Activated naive CD4-positive, alpha-beta T cell treated with anti-CD3 and anti-CD28 coated beads, Interleukin-2, amount 10 ng/mL, durations not matched to agents 7 days and 5 days (primary cell): ENCODE measurements around the gene OR2L8.

Experiments used
- CTCF ChIA-PET: fragments of 350-600 bp; sonication (Branson Sonifier 250); formaldehyde crosslinking; loops from one replicate; lab custom pipeline; 2021; ENCODE audit warnings: antibody characterized with exemption; lab: Charles Lee
- DNase-seq: peaks from one replicate; pipeline ENCODE4 v3.0.0-alpha.2; 2020
- H3K27ac Mint-ChIP-seq: one replicate; pipeline ENCODE4 v1.8.0; 2021; ENCODE audit warnings: mild to moderate bottlenecking, moderate library complexity, mixed read lengths
- H3K27me3 Mint-ChIP-seq: one replicate; pipeline ENCODE4 v1.8.0; 2021; ENCODE audit warnings: mild to moderate bottlenecking, mixed read lengths
- H3K36me3 Mint-ChIP-seq: one replicate; pipeline ENCODE4 v1.8.0; 2021; ENCODE audit warnings: mixed read lengths
- H3K4me1 Mint-ChIP-seq: one replicate; pipeline ENCODE4 v1.8.0; 2021; ENCODE audit warnings: mixed read lengths
- H3K4me3 Mint-ChIP-seq: one replicate; pipeline ENCODE4 v1.8.0; 2021; ENCODE audit warnings: mild to moderate bottlenecking, moderate library complexity, mixed read lengths
- H3K9me3 Mint-ChIP-seq: one replicate; pipeline ENCODE4 v1.8.0; 2021; ENCODE audit warnings: mixed read lengths

The OR2L8 gene, protein sequence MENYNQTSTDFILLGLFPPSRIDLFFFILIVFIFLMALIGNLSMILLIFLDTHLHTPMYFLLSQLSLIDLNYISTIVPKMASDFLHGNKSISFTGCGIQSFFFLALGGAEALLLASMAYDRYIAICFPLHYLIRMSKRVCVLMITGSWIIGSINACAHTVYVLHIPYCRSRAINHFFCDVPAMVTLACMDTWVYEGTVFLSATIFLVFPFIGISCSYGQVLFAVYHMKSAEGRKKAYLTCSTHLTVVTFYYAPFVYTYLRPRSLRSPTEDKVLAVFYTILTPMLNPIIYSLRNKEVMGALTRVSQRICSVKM

GRCh38 chr1:247948558-247948957 lies at the start of gene OR2L8:
TSS of gene OR2L8 (plus strand) at chr1:247948858. CDS start at chr1:247948858, 0 bp downstream.
- CTCF ChIA-PET: no interaction called here
- Mint-ChIP-seq H3K27me3 (no peaks in the 10 kb centered on the region), H3K4me1 (no peaks in the 10 kb centered on the region), H3K27ac (no peak within 1 kb of the TSS), H3K4me3 (no peak within 1 kb of the TSS), H3K9me3 (no peaks in the 10 kb centered on the region), H3K36me3 (no peaks in the 10 kb centered on the region)
- no peak for DNase-seq

DNA sequence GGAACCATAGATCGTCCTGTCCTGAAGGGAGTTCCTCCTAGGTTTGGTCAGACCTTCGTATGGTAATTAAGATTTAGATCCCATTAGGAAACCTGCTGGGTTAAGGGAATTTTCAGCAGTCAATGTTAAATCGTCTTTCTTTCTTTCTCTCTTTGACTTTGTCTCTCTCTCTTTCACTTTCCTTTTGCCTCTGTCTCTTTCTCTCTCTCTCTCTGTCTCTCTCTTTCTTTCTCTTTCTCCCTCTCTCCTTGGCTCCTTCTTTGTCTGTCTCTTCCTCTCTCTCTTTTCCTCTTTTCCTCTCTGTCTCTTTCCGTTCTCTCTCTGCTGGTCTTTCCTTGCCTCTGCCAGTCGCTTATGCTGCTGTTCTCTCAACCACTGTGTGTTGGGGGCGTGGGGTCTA lies 44.5 kb upstream of the OR2L8 start:
- Mint-ChIP-seq H3K36me3 (no peaks in the 10 kb centered on the region), H3K4me3 (no peak overlapping the region), H3K4me1 (peaks cover 28% of the 10 kb centered on the region), H3K27ac (no peak overlapping the region), H3K27me3 (peaks cover 8% of the 10 kb centered on the region), H3K9me3 (peaks cover 1% of the 10 kb centered on the region)
- CTCF ChIA-PET: no interaction called here
- DNase-seq: no peak

GRCh38 chr1:247905181-247905580 lies 43.5 kb upstream of the OR2L8 start:
- H3K4me3 Mint-ChIP-seq: no peak overlapping the region
- no peak overlapping the region for H3K27ac Mint-ChIP-seq
- H3K4me1 Mint-ChIP-seq: peaks cover 28% of the 10 kb centered on the region
- DNase-seq: no peak
- H3K27me3 Mint-ChIP-seq: peaks cover 8% of the 10 kb centered on the region
- CTCF ChIA-PET: no interaction called here
- peaks cover 1% of the 10 kb centered on the region for H3K9me3 Mint-ChIP-seq
- H3K36me3 Mint-ChIP-seq: no peaks in the 10 kb centered on the region

DNA sequence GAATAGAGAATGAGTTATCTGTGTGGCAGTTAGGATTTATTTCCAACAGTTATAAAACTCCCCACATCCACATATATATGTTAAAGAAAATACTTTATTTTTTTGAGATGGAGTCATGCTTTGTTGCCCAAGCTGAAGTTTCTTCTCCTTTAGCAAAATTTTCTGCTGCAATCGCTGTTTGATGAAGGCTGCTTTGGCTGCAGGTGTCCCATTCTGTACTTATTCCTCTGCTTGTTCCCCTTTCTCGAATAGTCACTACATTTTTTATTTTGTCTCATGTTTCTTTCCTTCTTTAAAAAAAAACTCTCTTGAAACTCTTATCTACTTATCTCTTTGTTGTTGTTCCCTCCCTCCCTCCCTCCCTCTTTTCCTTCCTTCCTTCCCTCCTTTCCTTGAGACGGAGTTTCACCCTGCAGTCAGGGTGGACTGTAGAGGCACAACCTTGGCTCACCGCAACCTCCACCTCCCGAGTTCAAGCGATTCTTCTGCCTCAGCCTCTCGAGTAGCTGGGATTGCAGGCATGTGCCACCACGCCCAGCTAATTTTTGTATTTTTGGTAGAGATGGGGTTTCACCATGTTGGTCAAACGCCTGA lies 42.7 kb upstream of the OR2L8 start:
- Mint-ChIP-seq H3K27ac (peak overlapping the region; percentile 73), H3K27me3 (peaks cover 8% of the 10 kb centered on the region), H3K4me1 (peaks cover 28% of the 10 kb centered on the region), H3K9me3 (peaks cover 1% of the 10 kb centered on the region), H3K36me3 (no peaks in the 10 kb centered on the region), H3K4me3 (peak overlapping the region; percentile 44)
- DNase-seq: no peak
- CTCF ChIA-PET: interaction anchor here (1.1 kb wide), 1 partner anchor 48 kb away, joined by 3 read pairs; no protein-coding TSS in a partner anchor

GRCh38 chr1:247906504-247907047 lies 42.1 kb upstream of the OR2L8 start:
- DNase-seq: no peak
- H3K4me1 Mint-ChIP-seq: peaks cover 28% of the 10 kb centered on the region
- peaks cover 1% of the 10 kb centered on the region for H3K9me3 Mint-ChIP-seq
- H3K27me3 Mint-ChIP-seq: peaks cover 8% of the 10 kb centered on the region
- no peaks in the 10 kb centered on the region for H3K36me3 Mint-ChIP-seq
- CTCF ChIA-PET: interaction anchor here (0.7 to 1.1 kb wide), 2 partner anchors 49 to 333 kb away, joined by 3 read pairs; no protein-coding TSS in a partner anchor
- peak overlapping the region; percentile 44 for H3K4me3 Mint-ChIP-seq
- peak overlapping the region; percentile 73 for H3K27ac Mint-ChIP-seq

DNA sequence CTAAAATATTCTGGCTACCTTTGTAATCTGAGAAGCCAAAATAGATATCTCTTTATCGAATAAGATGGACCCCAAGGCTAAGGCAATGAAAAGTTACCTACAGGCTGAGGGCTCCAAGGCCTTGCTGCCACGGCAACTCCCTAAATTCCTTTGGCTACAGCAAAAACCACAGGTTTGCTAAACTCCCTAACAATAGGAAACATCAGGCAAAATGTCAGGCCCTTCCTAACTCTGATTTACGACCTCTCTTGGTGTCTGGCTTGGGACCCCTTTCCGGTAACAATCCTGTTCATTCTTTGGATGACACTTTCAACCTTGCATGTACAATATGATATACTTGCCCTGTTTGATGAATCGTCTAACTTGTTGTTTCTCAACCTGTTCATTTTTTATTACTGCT lies 39.9 kb upstream of the OR2L8 start:
- H3K27ac Mint-ChIP-seq: no peak overlapping the region
- H3K4me1 Mint-ChIP-seq: peaks cover 28% of the 10 kb centered on the region
- H3K36me3 Mint-ChIP-seq: no peaks in the 10 kb centered on the region
- CTCF ChIA-PET: no interaction called here
- H3K27me3 Mint-ChIP-seq: peaks cover 8% of the 10 kb centered on the region
- no peak for DNase-seq
- H3K4me3 Mint-ChIP-seq: no peak overlapping the region
- peaks cover 1% of the 10 kb centered on the region for H3K9me3 Mint-ChIP-seq

DNA sequence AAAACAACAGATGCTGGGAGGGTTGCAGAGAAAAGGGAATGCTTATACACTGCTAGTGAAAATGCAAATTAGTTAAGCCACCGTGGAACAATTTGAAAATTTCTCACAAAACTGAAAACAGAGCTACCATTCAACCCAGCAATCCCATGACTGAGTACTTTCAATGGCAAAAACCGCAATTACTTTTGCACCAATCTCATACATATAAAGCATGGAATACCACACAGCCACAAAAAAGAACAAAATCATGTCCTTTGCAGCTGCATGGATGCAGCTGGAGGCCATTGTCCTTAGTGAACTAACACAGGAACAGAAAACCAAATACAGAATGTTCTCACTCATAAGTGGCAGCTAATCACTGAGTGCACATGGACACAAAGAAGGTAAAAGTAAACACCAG lies 34.9 kb upstream of the OR2L8 start:
- Mint-ChIP-seq H3K4me3 (no peak overlapping the region), H3K27ac (no peak overlapping the region), H3K4me1 (no peaks in the 10 kb centered on the region), H3K9me3 (no peaks in the 10 kb centered on the region), H3K36me3 (no peaks in the 10 kb centered on the region), H3K27me3 (no peaks in the 10 kb centered on the region)
- CTCF ChIA-PET: no interaction called here
- no peak for DNase-seq

GRCh38 chr1:247914941-247915662 lies 33.6 kb upstream of the OR2L8 start:
- H3K36me3 Mint-ChIP-seq: no peaks in the 10 kb centered on the region
- H3K4me1 Mint-ChIP-seq: no peaks in the 10 kb centered on the region
- no peaks in the 10 kb centered on the region for H3K27me3 Mint-ChIP-seq
- H3K4me3 Mint-ChIP-seq: no peak overlapping the region
- CTCF ChIA-PET: no interaction called here
- no peak overlapping the region for H3K27ac Mint-ChIP-seq
- no peaks in the 10 kb centered on the region for H3K9me3 Mint-ChIP-seq
- DNase-seq: no peak

GRCh38 chr1:247919952-247920351 lies 28.7 kb upstream of the OR2L8 start, which contains the start of gene OR2T8:
TSS of gene OR2T8 (plus strand) at chr1:247920252. CDS start at chr1:247921018, 766 bp downstream.
- H3K27me3 Mint-ChIP-seq: no peaks in the 10 kb centered on the region
- H3K4me3 Mint-ChIP-seq: no peak within 1 kb of the TSS
- H3K4me1 Mint-ChIP-seq: no peaks in the 10 kb centered on the region
- no peak within 1 kb of the TSS for H3K27ac Mint-ChIP-seq
- H3K9me3 Mint-ChIP-seq: no peaks in the 10 kb centered on the region
- H3K36me3 Mint-ChIP-seq: no peaks in the 10 kb centered on the region
- CTCF ChIA-PET: no interaction called here
- DNase-seq: no peak

DNA sequence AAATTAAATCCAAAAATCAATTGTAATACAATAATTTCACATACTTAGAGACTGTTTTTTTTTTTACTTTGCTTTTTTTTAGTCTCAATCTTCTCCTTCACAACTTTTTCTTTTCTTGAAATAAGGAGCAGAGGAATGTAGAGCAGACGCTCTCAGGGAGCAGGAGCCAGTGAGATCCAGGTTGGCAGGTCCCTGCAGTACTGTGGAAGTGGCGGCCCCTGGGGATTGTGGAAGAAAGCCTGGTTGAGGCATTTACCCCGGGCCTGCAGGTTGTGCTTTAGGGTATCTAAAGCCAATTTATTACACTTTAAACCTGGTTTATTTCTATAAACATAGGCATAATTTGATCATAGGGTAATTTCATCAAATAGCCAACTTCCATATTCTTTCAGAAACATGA lies 24.7 kb upstream of the OR2L8 start:
- CTCF ChIA-PET: no interaction called here

DNA sequence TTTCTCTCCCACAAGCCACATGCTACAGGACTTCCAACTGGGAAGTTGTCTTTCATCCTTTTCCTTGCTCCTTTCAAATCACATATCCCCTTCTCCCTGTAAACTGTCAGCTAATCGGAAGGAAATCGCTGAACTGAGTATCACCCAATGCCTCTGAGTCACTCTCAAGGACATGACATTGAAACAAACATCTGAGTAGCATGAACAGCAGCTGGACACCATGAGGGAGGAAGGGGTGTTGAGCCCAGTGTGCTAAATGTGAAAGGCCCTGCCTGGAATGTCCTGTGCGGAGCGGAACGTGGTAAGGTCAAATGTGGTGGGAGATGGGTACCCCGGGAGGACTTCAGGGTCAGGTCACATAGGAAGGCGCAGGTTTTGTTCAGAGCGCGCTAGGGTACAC lies 23.8 kb upstream of the OR2L8 start, which contains the start of gene OR2AJ1:
OR2AJ1 (plus strand) TSS at position 22 of the 400 bp plus-strand sequence. CDS start 8,880 bp downstream, outside the sequence.
- no peaks in the 10 kb centered on the region for H3K36me3 Mint-ChIP-seq
- H3K4me1 Mint-ChIP-seq: no peaks in the 10 kb centered on the region
- H3K9me3 Mint-ChIP-seq: no peaks in the 10 kb centered on the region
- no peak within 1 kb of the TSS for H3K27ac Mint-ChIP-seq
- no peak for DNase-seq
- CTCF ChIA-PET: no interaction called here
- H3K27me3 Mint-ChIP-seq: no peaks in the 10 kb centered on the region
- H3K4me3 Mint-ChIP-seq: no peak within 1 kb of the TSS

More for the DNA sequence above, 24.7 kb upstream of the OR2L8 start:
- Mint-ChIP-seq H3K27me3 (no peaks in the 10 kb centered on the region), H3K4me1 (no peaks in the 10 kb centered on the region), H3K4me3 (no peak overlapping the region), H3K36me3 (no peaks in the 10 kb centered on the region), H3K27ac (no peak overlapping the region), H3K9me3 (no peaks in the 10 kb centered on the region)
- DNase-seq: no peak

DNA sequence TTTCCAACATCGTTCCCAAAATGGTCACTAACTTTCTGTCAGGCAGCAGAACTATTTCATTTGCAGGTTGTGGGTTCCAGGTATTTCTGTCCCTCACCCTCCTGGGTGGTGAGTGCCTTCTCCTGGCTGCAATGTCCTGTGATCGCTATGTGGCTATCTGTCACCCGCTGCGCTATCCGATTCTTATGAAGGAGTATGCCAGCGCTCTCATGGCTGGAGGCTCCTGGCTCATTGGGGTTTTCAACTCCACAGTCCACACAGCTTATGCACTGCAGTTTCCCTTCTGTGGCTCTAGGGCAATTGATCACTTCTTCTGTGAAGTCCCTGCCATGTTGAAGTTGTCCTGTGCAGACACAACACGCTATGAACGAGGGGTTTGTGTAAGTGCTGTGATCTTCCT lies 14.7 kb upstream of the OR2L8 start:
- CTCF ChIA-PET: no interaction called here
- H3K9me3 Mint-ChIP-seq: peaks cover 8% of the 10 kb centered on the region
- DNase-seq: no peak
- peaks cover 5% of the 10 kb centered on the region for H3K27me3 Mint-ChIP-seq
- H3K4me1 Mint-ChIP-seq: no peaks in the 10 kb centered on the region
- H3K27ac Mint-ChIP-seq: no peak overlapping the region
- H3K36me3 Mint-ChIP-seq: no peaks in the 10 kb centered on the region
- no peak overlapping the region for H3K4me3 Mint-ChIP-seq

DNA sequence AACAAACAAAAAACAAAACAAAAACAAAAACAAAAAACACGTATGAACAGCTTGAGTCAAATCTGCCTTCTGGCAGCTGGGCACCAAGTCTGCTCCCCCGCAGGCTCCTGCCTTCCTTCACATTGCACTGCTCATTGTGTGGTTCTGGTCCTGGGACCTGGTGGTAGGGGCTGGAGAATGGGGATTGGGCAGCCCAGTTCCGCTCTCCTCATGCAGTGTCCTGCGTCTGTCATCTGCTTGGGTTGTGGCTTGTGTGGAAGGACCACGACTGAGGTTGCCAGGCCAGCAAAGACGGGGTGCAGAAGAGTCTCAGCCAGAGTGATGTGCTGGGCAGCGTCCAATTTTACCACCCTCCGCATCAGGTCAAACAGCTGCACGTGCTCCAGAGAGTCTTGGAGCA lies 12.9 kb upstream of the OR2L8 start:
- peaks cover 5% of the 10 kb centered on the region for H3K27me3 Mint-ChIP-seq
- H3K4me1 Mint-ChIP-seq: no peaks in the 10 kb centered on the region
- H3K27ac Mint-ChIP-seq: no peak overlapping the region
- no peak overlapping the region for H3K4me3 Mint-ChIP-seq
- DNase-seq: no peak
- peaks cover 8% of the 10 kb centered on the region for H3K9me3 Mint-ChIP-seq
- CTCF ChIA-PET: no interaction called here
- no peaks in the 10 kb centered on the region for H3K36me3 Mint-ChIP-seq

GRCh38 chr1:247936415-247936814 lies 12.2 kb upstream of the OR2L8 start:
- no peaks in the 10 kb centered on the region for H3K4me1 Mint-ChIP-seq
- peak; percentile 20 for DNase-seq
- H3K36me3 Mint-ChIP-seq: no peaks in the 10 kb centered on the region
- H3K27ac Mint-ChIP-seq: no peak overlapping the region
- CTCF ChIA-PET: interaction anchor here (1.1 kb wide), 1 partner anchor 18 kb away, joined by 3 read pairs; no protein-coding TSS in a partner anchor
- peaks cover 8% of the 10 kb centered on the region for H3K9me3 Mint-ChIP-seq
- H3K27me3 Mint-ChIP-seq: peaks cover 5% of the 10 kb centered on the region
- no peak overlapping the region for H3K4me3 Mint-ChIP-seq
